ENCODE measurements around the gene PAK3. TPM values are rescaled to one million over a fixed set of nuclear protein-coding genes. Genes with fewer than 3 reads are reported as not detected.

The PAK3 gene
- total RNA-seq = 0.10 TPM

DNA sequence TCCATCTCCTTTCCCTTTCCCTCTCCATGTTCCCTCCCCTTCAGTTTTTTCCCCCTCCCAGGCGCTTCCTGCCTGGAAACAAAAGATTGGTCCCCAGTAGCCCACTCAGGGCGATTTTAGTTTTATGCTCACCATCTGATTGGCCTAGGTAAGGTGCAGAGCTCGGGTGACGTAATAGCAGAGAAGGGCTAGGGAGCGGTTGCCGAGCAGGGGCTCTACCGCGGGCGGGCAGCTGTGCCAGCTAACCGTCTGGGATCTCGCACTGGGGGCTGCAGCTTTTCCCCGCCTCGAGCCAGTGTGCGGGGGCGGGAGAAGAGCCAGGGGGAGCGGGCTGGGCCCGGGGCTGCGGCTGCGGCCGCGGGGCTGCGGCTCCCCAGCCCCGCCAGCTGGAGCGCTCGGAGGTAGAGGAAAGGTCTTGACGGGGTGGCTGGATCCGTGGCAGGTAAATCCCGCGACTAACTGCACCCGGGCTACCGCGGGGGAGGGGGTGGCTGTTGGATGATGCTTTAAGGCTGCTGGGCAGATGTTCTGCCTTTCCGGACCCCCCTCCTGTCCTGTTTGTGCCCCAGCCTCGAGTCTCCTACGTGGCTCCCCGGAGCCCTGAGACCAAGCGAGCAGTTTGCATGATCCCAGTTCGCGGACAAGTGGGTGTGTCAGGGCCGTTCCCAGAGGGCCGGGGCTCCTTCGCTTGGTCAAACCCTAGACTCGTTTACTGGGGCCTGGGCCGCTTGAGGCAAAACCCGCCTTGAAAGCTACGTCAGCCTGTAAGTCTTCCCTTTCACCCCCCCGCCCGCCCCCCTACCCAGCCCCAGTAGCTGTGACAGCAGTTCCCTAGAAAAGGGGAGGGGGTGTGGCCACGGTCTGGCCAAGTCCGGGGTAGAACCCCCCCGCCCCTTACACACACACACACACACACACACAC is at the start of gene PAK3:
Gene PAK3, plus strand, starts transcription at position 218 of the 922 bp plus-strand sequence. CDS start 26,913 bp downstream, outside the sequence.
- Histone ChIP-seq H3K27me3 (ENCODE audit: insufficient read depth, low read length) (peaks cover 14% of the 10 kb centered on the region), H3K9me3 (ENCODE audit: low read depth, low read length) (no peaks in the 10 kb centered on the region), H3K4me1 (ENCODE audit: insufficient read depth, low read length) (peaks cover 8% of the 10 kb centered on the region), H3K4me3 (ENCODE audit: low read length) (peak within 1 kb of the TSS; percentile 10)

- Histone ChIP-seq H3K4me1 (ENCODE audit: insufficient read depth, low read length) (no peaks in the 10 kb centered on the region), H3K9me3 (ENCODE audit: low read depth, low read length) (no peaks in the 10 kb centered on the region), H3K27me3 (ENCODE audit: insufficient read depth, low read length) (no peaks in the 10 kb centered on the region), H3K4me3 (ENCODE audit: low read length) (no peak overlapping the region)
These were observed 48.4 kb upstream of the PAK3 start for GRCh38 chrX:111047575-111047974.

DNA sequence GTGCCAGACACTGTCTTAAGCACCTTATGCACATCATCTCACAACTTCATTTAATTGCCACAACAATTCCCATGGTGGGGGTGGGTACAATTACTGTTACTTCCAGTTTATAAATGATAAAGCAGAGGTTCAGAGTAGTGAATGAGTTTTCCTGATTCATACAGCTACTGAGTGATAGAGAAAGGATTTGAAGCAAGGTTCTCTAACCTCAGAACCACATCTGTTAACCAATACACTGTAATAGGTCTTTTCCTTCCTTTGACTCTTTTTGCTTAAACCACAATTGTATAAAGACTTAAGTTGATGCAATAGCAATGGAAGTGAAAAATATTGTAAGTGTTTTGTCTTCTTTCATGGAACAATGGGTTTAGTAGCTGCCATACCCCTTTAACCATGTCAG is 43.5 kb upstream of the PAK3 start:
- no peak overlapping the region for H3K4me3 ChIP-seq (ENCODE audit: low read length)
- no peaks in the 10 kb centered on the region for H3K27me3 ChIP-seq (ENCODE audit: insufficient read depth, low read length)
- H3K4me1 ChIP-seq (ENCODE audit: insufficient read depth, low read length) = no peaks in the 10 kb centered on the region
- H3K9me3 ChIP-seq (ENCODE audit: low read depth, low read length) = no peaks in the 10 kb centered on the region

DNA sequence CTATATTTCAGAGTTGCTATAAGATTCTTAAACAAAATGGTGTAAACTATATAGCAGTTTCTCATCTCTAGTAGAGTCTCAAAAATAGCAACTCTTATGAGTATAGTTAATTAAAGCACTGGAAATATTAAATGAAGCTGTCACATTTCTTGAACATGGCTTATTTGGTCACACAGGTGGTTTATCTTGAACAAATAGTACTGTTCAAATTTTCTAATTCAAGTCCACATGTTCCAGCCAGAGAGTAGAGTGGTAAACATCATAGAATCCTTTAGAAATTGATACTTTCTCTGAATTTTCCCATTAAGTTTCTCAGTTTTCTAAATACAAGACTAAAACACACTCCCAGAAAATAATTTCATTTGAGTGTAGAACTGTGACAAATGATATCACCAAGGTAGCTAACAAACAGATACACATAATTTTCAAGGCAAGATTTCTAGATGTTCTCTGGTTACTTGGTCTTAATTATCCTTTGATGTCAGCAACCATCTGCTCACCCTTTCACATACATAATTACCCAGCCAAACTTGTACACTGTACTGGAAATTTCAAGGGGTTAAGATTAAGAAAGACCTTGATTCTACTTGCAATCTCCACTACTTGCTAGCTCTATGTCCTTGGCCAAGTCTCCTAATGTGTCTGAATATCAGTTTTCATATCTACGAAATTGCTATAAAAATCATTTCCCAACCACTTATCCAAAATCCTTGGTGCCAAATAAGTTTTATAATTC is 24.3 kb upstream of the PAK3 start:
- no peaks in the 10 kb centered on the region for H3K27me3 ChIP-seq (ENCODE audit: insufficient read depth, low read length)
- H3K4me1 ChIP-seq (ENCODE audit: insufficient read depth, low read length) = no peaks in the 10 kb centered on the region

DNA sequence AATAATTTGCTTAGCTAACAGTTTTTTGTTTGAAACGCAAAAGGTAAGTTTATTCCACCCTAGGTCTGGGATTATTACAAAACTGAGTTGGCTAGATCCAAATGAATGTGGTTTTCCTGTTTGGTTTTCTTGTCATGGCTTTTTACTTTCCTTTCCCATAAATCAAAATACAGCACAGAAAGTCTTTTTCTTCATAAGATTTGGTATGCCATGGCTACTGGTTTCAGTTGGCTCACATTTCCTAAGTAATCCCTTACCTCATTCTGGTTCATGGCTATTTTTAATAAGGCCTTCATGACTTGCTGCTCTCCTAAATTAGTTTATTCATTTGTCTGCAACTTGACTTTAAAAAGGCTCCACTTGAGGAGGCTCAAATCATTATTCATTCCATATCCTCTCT is 12.9 kb upstream of the PAK3 start:
- Histone ChIP-seq H3K9me3 (ENCODE audit: low read depth, low read length) (no peaks in the 10 kb centered on the region), H3K4me1 (ENCODE audit: insufficient read depth, low read length) (no peaks in the 10 kb centered on the region), H3K4me3 (ENCODE audit: low read length) (no peak overlapping the region), H3K27me3 (ENCODE audit: insufficient read depth, low read length) (no peaks in the 10 kb centered on the region)

More for the DNA sequence above, 24.3 kb upstream of the PAK3 start:
- Histone ChIP-seq H3K4me3 (ENCODE audit: low read length) (no peak overlapping the region), H3K9me3 (ENCODE audit: low read depth, low read length) (no peaks in the 10 kb centered on the region)

GRCh38 chrX:111086591-111087006 is 9.4 kb upstream of the PAK3 start:
- H3K4me3 ChIP-seq (ENCODE audit: low read length) = no peak overlapping the region
- no peaks in the 10 kb centered on the region for H3K27me3 ChIP-seq (ENCODE audit: insufficient read depth, low read length)
- no peaks in the 10 kb centered on the region for H3K9me3 ChIP-seq (ENCODE audit: low read depth, low read length)
- no peaks in the 10 kb centered on the region for H3K4me1 ChIP-seq (ENCODE audit: insufficient read depth, low read length)

DNA sequence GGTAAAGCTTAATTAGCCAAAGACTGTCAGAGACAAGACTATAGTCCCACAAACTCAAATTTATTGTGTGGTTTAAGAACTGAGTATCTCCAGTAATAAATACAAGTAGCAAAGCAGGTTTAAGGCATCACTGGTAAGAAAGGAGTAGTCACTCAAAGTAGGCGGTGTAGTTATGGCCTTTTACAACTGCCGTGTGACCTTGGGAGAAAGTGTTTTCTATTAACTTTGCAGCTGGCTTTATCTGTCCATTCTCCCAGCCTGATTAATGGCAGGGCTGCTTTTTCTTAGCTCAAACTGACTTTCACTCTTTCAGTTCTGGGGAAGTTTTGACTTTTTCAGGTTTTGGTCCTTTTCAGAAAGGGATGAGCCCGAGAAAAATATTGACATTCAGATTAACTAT is 7.4 kb upstream of the PAK3 start:
- Histone ChIP-seq H3K9me3 (ENCODE audit: low read depth, low read length) (no peaks in the 10 kb centered on the region), H3K27me3 (ENCODE audit: insufficient read depth, low read length) (peaks cover 3% of the 10 kb centered on the region), H3K4me1 (ENCODE audit: insufficient read depth, low read length) (no peaks in the 10 kb centered on the region), H3K4me3 (ENCODE audit: low read length) (no peak overlapping the region)

GRCh38 chrX:111090458-111090857 is 5.5 kb upstream of the PAK3 start:
- H3K4me3 ChIP-seq (ENCODE audit: low read length) = no peak overlapping the region
- H3K4me1 ChIP-seq (ENCODE audit: insufficient read depth, low read length) = no peaks in the 10 kb centered on the region
- peaks cover 10% of the 10 kb centered on the region for H3K27me3 ChIP-seq (ENCODE audit: insufficient read depth, low read length)
- no peaks in the 10 kb centered on the region for H3K9me3 ChIP-seq (ENCODE audit: low read depth, low read length)

- peaks cover 8% of the 10 kb centered on the region for H3K4me1 ChIP-seq (ENCODE audit: insufficient read depth, low read length)
- H3K27me3 ChIP-seq (ENCODE audit: insufficient read depth, low read length) = peaks cover 11% of the 10 kb centered on the region
- no peaks in the 10 kb centered on the region for H3K9me3 ChIP-seq (ENCODE audit: low read depth, low read length)
- no peak overlapping the region for H3K4me3 ChIP-seq (ENCODE audit: low read length)
These were observed 2.9 kb downstream of the PAK3 start for GRCh38 chrX:111098874-111099273.

- peaks cover 8% of the 10 kb centered on the region for H3K4me1 ChIP-seq (ENCODE audit: insufficient read depth, low read length)
- peaks cover 7% of the 10 kb centered on the region for H3K27me3 ChIP-seq (ENCODE audit: insufficient read depth, low read length)
- no peaks in the 10 kb centered on the region for H3K9me3 ChIP-seq (ENCODE audit: low read depth, low read length)
- H3K4me3 ChIP-seq (ENCODE audit: low read length) = no peak overlapping the region
These were observed 4.2 kb downstream of the PAK3 start for GRCh38 chrX:111100191-111100590.

GRCh38 chrX:111101580-111101979 is 5.6 kb downstream of the PAK3 start:
- Histone ChIP-seq H3K27me3 (ENCODE audit: insufficient read depth, low read length) (no peaks in the 10 kb centered on the region), H3K4me1 (ENCODE audit: insufficient read depth, low read length) (no peaks in the 10 kb centered on the region), H3K4me3 (ENCODE audit: low read length) (no peak overlapping the region), H3K9me3 (ENCODE audit: low read depth, low read length) (no peaks in the 10 kb centered on the region)

DNA sequence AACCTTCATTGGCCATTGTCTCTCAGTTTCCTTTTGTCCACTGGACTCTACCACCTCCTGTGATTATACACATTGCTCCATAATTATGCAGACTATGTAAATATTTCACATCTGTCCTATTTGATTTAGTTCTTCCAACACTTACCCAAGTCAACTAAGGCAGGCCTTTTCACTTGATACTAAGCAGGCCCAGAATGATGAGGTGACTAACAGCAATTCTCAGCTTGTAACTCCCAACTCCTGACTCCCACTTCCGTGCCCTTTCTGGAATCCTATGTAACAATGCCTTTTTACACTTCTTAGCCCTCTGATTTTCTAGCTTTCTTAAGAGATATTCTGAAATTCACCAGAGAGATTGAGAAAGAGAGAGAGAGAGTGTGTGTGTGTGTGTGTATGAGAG is 6.6 kb downstream of the PAK3 start:
- Histone ChIP-seq H3K9me3 (ENCODE audit: low read depth, low read length) (no peaks in the 10 kb centered on the region), H3K4me1 (ENCODE audit: insufficient read depth, low read length) (no peaks in the 10 kb centered on the region), H3K27me3 (ENCODE audit: insufficient read depth, low read length) (no peaks in the 10 kb centered on the region), H3K4me3 (ENCODE audit: low read length) (no peak overlapping the region)

DNA sequence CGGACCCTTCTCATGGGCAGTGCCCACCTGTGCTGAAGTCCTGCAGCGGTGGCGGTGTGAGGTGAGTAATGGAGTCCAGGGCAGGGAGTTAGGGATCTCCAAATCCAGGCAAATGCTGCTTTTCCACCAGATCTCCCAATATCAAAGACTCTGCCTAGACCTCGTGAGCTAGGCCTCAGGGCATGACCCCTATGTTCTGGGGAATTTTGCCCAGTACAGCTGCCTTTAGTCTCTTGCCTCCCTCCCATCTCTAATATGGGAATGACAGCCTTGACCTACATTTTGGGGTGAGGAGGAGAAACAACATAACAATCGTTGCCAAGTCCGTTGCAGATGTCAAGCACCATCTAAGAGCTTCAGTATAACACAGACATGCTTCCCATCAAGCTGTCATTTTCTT is 7.3 kb downstream of the PAK3 start:
- H3K27me3 ChIP-seq (ENCODE audit: insufficient read depth, low read length) = no peaks in the 10 kb centered on the region
- no peaks in the 10 kb centered on the region for H3K9me3 ChIP-seq (ENCODE audit: low read depth, low read length)

GRCh38 chrX:111110098-111110775 is 14.2 kb downstream of the PAK3 start:
- Histone ChIP-seq H3K4me3 (ENCODE audit: low read length) (no peak overlapping the region), H3K4me1 (ENCODE audit: insufficient read depth, low read length) (no peaks in the 10 kb centered on the region), H3K9me3 (ENCODE audit: low read depth, low read length) (no peaks in the 10 kb centered on the region), H3K27me3 (ENCODE audit: insufficient read depth, low read length) (no peaks in the 10 kb centered on the region)

More for the DNA sequence above, 7.3 kb downstream of the PAK3 start:
- Histone ChIP-seq H3K4me1 (ENCODE audit: insufficient read depth, low read length) (no peaks in the 10 kb centered on the region), H3K4me3 (ENCODE audit: low read length) (no peak overlapping the region)

DNA sequence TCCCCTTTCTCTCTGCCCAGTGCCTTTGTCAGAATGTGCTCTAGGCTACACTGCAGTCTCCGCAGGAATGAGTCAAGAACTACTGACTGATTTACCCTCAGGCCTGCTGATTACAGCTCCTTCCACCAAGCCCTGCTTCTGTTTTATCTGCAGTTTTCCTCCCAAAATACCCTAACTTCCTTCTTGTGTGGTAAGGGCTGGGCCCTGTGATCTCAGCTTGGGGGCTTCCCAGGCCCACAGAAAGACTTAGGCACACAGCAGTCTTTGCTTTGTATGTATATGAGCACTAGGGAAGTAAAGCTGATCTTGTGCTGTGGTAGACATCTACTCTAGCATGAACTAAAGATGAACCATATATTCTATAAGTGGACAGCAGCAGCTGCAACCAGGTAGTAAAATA is 18.8 kb downstream of the PAK3 start:
- Histone ChIP-seq H3K27me3 (ENCODE audit: insufficient read depth, low read length) (no peaks in the 10 kb centered on the region), H3K4me1 (ENCODE audit: insufficient read depth, low read length) (no peaks in the 10 kb centered on the region), H3K4me3 (ENCODE audit: low read length) (no peak overlapping the region)

More for the DNA sequence above, 18.8 kb downstream of the PAK3 start:
- no peaks in the 10 kb centered on the region for H3K9me3 ChIP-seq (ENCODE audit: low read depth, low read length)
